Mucosa of descending colon (tissue), 3 donors: ENCODE data around the gene SH3BP5. TPM values are rescaled to one million over a fixed set of nuclear protein-coding genes. Genes with fewer than 3 reads are reported as not detected.

Experiments
- ATAC-seq: fragments of 200-7000 bp; cut with Tn5 transposase; one replicate; pipeline ENCODE4 v1.9.1; 2020; ENCODE audit warnings: mild to moderate bottlenecking, moderate library complexity
- DNase-seq, 3 donors: peaks; one replicate each; pipeline ENCODE4 v3.0.0-alpha.2; 2020
- H3K36me3 ChIP-seq: fragments of 200-600 bp; one replicate; pipeline ENCODE4 v1.8.0; 2021; ENCODE audit warnings: low read depth, mild to moderate bottlenecking
- H3K4me1 ChIP-seq: fragments of 200-600 bp; one replicate; pipeline ENCODE4 v1.8.0; 2021; ENCODE audit warnings: low read depth, mild to moderate bottlenecking
- H3K4me3 ChIP-seq: fragments of 200-600 bp; one replicate; pipeline ENCODE4 v1.8.0; 2021; ENCODE audit warnings: mild to moderate bottlenecking
- H3K9me3 ChIP-seq: fragments of 200-600 bp; one replicate; pipeline ENCODE4 v1.8.0; 2021; ENCODE audit warnings: mild to moderate bottlenecking
- intact Hi-C, 2 donors: fragments of 100-400 bp; cut with DNase I in 1 of 2; cut with micrococcal nuclease in 1 of 2; formaldehyde crosslinking; loops; one replicate each; pipeline versions ENCODE4 v1.11.0 to v1.11.1; 2022; cut with DNase I, micrococcal nuclease
- total RNA-seq, 3 donors: library from RNA; stranded (reverse); fragmentation: NEBNext Ultra II Directional in 2 of 3; extraction: Animal tissue kit (Norgen Biotek cat#: 25700) in 2 of 3; gene quantifications; one replicate each; pipeline versions ENCODE4 v1.2.1 to v1.2.4, GENCODE V29; 2021 to 2023
- TF ChIP-seq, protein P1 (sequence below): fragments of 200-600 bp; IDR thresholded peaks from one replicate; pipeline ENCODE4 v1.8.0; 2022; ENCODE audit warnings: antibody characterized with exemption, mild to moderate bottlenecking
- donor health status: DM: no; HTN: no; CAD: no; lungs with moderate emphysema.
- donor health status: DM: no; HTN: no; CAD: no.
- donor health status: DM: no; HTN: yes; CAD: no.

Gene SH3BP5
- total RNA-seq, 3 donors from 2014 or later, result 5.9 to 20.8 (median 10.9) TPM

DNA sequence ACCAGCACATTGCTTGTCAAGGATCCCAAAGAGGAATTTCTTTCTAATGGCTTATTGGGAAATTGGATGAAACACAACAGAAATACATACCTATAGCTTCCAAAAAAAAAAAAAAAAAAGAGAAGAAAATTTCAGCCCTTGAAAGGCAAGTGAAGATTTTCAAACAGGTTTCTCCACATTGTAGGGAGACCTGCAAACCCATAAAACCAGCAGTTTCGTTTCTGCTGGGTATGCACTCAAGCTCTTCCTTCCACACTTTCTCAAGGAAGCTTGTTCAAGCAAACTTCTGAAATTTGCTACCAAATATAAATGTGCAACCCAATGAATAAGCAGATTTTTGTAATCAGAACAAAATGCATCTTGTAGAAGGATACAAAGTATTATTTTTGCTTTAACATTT is 15.9 kb upstream of the SH3BP5 start:
- H3K4me3 ChIP-seq, result no peak overlapping the region
- no peaks in the 10 kb centered on the region for H3K4me1 ChIP-seq
- DNase-seq, result no peak
- no peaks in the 10 kb centered on the region for H3K36me3 ChIP-seq
- TF ChIP-seq, protein P1, sequence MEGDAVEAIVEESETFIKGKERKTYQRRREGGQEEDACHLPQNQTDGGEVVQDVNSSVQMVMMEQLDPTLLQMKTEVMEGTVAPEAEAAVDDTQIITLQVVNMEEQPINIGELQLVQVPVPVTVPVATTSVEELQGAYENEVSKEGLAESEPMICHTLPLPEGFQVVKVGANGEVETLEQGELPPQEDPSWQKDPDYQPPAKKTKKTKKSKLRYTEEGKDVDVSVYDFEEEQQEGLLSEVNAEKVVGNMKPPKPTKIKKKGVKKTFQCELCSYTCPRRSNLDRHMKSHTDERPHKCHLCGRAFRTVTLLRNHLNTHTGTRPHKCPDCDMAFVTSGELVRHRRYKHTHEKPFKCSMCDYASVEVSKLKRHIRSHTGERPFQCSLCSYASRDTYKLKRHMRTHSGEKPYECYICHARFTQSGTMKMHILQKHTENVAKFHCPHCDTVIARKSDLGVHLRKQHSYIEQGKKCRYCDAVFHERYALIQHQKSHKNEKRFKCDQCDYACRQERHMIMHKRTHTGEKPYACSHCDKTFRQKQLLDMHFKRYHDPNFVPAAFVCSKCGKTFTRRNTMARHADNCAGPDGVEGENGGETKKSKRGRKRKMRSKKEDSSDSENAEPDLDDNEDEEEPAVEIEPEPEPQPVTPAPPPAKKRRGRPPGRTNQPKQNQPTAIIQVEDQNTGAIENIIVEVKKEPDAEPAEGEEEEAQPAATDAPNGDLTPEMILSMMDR, result no peak
- H3K9me3 ChIP-seq, result peaks cover 12% of the 10 kb centered on the region
- intact Hi-C loops, result no loop called here
- peak; percentile 42 for ATAC-seq

DNA sequence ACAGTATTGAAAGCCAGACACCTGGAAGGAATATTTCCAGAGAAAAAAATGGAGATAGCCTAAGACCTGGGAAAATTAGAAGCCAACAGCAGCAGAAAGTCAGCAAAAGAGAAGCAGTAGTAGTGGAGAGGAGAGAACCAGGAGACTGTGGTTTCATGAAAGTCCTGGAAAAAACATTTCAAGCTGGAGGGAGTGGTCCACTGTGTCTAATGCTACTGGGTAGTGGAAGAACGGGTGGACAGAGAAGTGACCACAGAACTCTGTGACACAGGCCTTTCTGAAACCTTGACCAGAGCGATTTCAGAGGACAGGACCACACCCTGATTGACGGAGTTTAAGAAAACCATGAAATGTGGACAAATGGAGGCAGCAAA is 15.3 kb upstream of the SH3BP5 start:
- TF ChIP-seq, protein P1, result no peak
- Histone ChIP-seq H3K9me3 (peaks cover 12% of the 10 kb centered on the region), H3K36me3 (no peaks in the 10 kb centered on the region), H3K4me3 (no peak overlapping the region), H3K4me1 (no peaks in the 10 kb centered on the region)
- DNase-seq (no peak), ATAC-seq (no peak)
- intact Hi-C loops, result no loop called here

DNA sequence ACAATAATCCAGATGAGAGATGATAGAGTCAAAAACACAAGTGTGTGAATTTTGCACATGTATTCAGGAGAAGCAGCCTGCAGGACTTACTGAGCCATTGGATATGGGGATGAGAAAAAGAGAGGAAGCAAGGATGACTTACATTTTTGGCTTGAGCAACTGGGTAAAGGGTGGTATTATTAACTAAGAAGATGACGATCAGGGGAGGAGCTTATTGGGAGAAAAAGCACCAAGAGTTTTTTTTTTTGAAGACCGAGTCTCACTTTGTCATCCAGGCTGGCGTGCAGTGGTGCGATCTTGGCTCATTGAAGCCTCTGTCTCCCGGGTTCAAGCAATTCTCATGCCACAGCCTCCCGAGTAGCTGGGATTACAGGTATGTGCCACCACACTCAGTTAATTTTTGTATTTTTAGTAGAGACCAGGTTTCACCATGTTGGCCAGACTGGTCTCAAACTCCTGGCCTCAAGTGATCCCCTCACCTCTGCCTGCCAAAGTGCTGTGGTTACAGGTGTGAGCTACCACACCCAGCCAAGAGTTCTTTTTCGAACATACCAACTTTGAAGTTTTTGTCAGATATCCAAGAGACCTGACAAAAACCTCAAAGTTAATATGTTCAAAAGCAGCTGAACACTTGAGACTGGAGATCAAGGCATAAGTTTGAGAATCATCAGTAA is 14.8 kb upstream of the SH3BP5 start:
- Histone ChIP-seq H3K4me3 (no peak overlapping the region), H3K36me3 (no peaks in the 10 kb centered on the region), H3K9me3 (peaks cover 12% of the 10 kb centered on the region), H3K4me1 (no peaks in the 10 kb centered on the region)
- intact Hi-C loops, result no loop called here
- ATAC-seq (no peak), DNase-seq (no peak)
- TF ChIP-seq, protein P1, result no peak

DNA sequence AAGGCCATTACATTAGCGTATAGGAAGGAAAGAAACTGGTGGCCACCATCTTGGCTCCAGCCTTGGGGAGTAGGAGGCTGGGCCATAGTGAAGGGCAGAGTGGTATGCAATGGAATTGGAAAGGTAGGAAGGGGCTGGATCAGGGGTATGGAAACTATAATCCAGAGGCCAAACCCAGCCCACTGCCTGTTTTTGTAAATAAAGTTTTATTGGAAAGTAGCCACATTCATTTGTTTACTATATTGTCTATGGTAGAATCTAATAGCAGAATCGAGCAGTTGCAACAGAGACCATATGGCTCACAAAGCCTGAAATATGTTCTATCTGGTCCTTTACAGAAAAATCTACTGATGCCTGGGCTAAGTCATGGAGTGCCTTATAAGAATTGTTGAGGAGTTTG is 14.1 kb upstream of the SH3BP5 start:
- Histone ChIP-seq H3K9me3 (peaks cover 9% of the 10 kb centered on the region), H3K36me3 (no peaks in the 10 kb centered on the region), H3K4me3 (no peak overlapping the region), H3K4me1 (no peaks in the 10 kb centered on the region)
- TF ChIP-seq, protein P1, result no peak
- DNase-seq (no peak), ATAC-seq (no peak)
- intact Hi-C loops, result no loop called here

DNA sequence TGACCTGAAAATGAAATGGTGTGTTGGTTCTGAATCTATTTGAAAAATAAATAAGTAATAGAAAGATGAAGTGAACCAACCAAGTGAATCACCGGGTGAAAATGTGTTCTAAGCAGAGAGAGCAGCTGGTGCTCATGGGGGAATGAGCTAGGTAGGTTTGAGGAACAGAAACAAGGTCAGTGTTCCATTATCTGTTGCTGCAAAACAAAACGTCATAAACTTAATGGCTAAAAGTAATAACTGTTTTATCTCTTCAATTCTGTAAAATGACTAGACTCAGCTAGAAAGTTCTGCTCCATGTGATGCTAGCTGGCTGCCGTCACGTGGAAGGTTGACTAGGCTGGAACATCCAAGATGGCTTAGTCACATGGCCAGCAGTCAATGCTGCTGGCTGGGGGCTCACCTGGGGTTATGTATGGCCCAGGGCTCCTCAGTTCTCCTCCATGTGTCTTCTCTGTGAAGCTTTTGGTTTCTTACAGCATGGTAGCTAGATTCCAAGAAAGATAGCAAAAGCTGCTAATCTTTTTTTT is 13.3 kb upstream of the SH3BP5 start:
- Histone ChIP-seq H3K9me3 (peaks cover under 1% of the 10 kb centered on the region), H3K4me1 (no peaks in the 10 kb centered on the region), H3K36me3 (no peaks in the 10 kb centered on the region), H3K4me3 (no peak overlapping the region)
- intact Hi-C loops, result no loop called here
- ATAC-seq, result peak; percentile 72
- DNase-seq, result no peak
- TF ChIP-seq, protein P1, result no peak
